ENCODE data around the gene GDF2. TPM values are rescaled to one million over a fixed set of nuclear protein-coding genes. Genes with fewer than 3 reads are reported as not detected.

Gene GDF2
- total and polyA plus RNA-seq, 3 experiments from 2014 or later, result not detected

DNA sequence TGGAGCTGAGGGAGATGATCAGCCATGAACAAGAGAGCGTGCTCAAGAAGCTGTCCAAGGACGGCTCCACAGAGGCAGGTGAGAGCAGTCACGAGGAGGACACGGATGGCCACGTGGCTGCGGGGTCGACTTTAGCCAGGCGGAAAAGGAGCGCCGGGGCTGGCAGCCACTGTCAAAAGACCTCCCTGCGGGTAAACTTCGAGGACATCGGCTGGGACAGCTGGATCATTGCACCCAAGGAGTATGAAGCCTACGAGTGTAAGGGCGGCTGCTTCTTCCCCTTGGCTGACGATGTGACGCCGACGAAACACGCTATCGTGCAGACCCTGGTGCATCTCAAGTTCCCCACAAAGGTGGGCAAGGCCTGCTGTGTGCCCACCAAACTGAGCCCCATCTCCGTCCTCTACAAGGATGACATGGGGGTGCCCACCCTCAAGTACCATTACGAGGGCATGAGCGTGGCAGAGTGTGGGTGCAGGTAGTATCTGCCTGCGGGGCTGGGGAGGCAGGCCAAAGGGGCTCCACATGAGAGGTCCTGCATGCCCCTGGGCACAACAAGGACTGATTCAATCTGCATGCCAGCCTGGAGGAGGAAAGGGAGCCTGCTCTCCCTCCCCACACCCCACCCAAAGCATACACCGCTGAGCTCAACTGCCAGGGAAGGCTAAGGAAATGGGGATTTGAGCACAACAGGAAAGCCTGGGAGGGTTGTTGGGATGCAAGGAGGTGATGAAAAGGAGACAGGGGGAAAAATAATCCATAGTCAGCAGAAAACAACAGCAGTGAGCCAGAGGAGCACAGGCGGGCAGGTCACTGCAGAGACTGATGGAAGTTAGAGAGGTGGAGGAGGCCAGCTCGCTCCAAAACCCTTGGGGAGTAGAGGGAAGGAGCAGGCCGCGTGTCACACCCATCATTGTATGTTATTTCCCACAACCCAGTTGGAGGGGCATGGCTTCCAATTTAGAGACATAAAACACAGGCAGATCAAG is 3.3 kb downstream of the GDF2 start:
- Histone ChIP-seq H3K36me3 (ENCODE audit: insufficient read depth, low read length) (no peaks in the 10 kb centered on the region), H3K27me3 (ENCODE audit: insufficient read depth, low read length, poor library complexity, severe bottlenecking) (no peaks in the 10 kb centered on the region), H3K9me3 (ENCODE audit: low read length) (no peaks in the 10 kb centered on the region), H3K27ac (ENCODE audit: low read depth, low read length) (no peak overlapping the region), H3K4me1 (ENCODE audit: insufficient read depth, low read length) (no peaks in the 10 kb centered on the region), H3K4me3 (ENCODE audit: low read length) (no peak overlapping the region)
- H3K4me3 Mint-ChIP-seq, result no peak overlapping the region
- POLR2A ChIA-PET, result no interaction called here
- H3K36me3 Mint-ChIP-seq, result no peaks in the 10 kb centered on the region
- peaks cover 0 to 3% (median 0%) of the 10 kb centered on the region in 5 donors for H3K9me3 Mint-ChIP-seq
- no peaks in the 10 kb centered on the region for H3K4me1 Mint-ChIP-seq
- no peak for DNase-seq
- no peak overlapping the region for H3K27ac Mint-ChIP-seq
- H3K27me3 Mint-ChIP-seq, result peaks cover 0 to 3% of the 10 kb centered on the region in 2 donors
- CTCF ChIA-PET, result interaction anchor here (1.0 kb wide), 1 partner anchor 301 kb away, joined by 3 read pairs; no protein-coding TSS in a partner anchor

DNA sequence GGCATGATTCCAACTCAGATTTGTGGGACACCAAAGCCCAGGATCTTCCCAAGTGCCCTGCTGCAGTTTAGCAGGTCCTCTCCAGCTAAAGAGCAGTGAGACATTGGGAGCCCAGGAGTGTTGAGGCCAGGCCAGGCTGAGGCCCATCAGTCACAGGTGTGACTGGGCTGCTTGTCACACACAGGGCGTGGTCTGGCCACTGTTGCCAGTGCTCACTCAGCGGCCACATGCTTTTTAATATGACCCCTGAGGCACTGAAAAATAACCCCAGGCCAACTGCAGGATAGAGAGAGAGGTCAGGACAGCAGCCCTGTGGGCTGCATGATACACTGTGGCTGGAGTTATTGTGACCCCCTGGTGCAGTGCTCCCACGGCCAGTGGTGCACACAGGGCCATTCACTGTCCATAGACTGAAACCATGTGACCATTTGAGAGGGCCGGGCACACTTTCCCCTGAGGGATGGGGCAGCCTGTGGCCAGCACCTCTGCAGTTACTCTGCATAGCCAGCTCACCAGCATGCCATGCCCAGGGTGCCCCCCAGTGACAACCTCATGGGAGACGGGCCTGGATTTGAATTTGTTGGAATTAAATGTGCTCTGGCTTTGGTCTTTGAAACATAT is 4.2 kb downstream of the GDF2 start:
- CTCF ChIA-PET, result interaction anchor here (1.0 kb wide), 1 partner anchor 302 kb away, joined by 3 read pairs; no protein-coding TSS in a partner anchor
- POLR2A ChIA-PET, result no interaction called here

DNA sequence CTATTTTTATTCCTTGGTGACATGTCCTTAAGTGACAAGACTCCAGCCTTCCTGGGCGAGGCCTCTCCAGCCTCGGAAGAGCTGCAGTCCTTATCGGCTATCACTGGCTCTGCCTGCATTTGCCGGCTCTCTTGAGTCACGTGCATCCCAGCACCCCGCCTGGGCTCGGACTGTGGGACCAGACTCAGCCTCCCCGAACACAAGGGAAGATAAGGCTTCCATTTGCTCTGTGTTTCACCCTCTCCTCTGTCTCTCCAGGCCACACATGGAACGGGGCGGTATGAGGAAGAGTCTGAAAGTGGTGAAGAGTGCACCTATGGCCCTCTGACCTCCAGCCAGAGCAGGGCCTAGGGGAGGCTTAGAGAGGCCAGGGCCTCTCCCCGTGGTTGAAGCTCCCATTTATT is 4.7 kb downstream of the GDF2 start:
- H3K27me3 ChIP-seq (ENCODE audit: insufficient read depth, low read length, poor library complexity, severe bottlenecking), result no peaks in the 10 kb centered on the region
- ChIA-PET POLR2A (no interaction called here), CTCF (no interaction called here)
- Mint-ChIP-seq H3K27me3 (peaks cover 0 to 3% of the 10 kb centered on the region in 2 donors), H3K4me1 (no peaks in the 10 kb centered on the region), H3K36me3 (no peaks in the 10 kb centered on the region), H3K27ac (no peak overlapping the region), H3K9me3 (peaks cover 0 to 3% (median 0%) of the 10 kb centered on the region in 5 donors), H3K4me3 (no peak overlapping the region)
- H3K4me3 ChIP-seq (ENCODE audit: low read length), result no peak overlapping the region
- no peak for DNase-seq
- peak overlapping the region; percentile 7 for H3K27ac ChIP-seq (ENCODE audit: low read depth, low read length)
- no peaks in the 10 kb centered on the region for H3K4me1 ChIP-seq (ENCODE audit: insufficient read depth, low read length)
- H3K36me3 ChIP-seq (ENCODE audit: insufficient read depth, low read length), result no peaks in the 10 kb centered on the region
- H3K9me3 ChIP-seq (ENCODE audit: low read length), result no peaks in the 10 kb centered on the region

More for the DNA sequence above, 4.2 kb downstream of the GDF2 start:
- Mint-ChIP-seq H3K27ac (no peak overlapping the region), H3K36me3 (no peaks in the 10 kb centered on the region), H3K4me3 (no peak overlapping the region), H3K4me1 (no peaks in the 10 kb centered on the region), H3K27me3 (peaks cover 0 to 3% of the 10 kb centered on the region in 2 donors), H3K9me3 (peaks cover 0 to 3% (median 0%) of the 10 kb centered on the region in 5 donors)
- H3K4me1 ChIP-seq (ENCODE audit: insufficient read depth, low read length), result no peaks in the 10 kb centered on the region
- H3K4me3 ChIP-seq (ENCODE audit: low read length), result no peak overlapping the region
- no peaks in the 10 kb centered on the region for H3K27me3 ChIP-seq (ENCODE audit: insufficient read depth, low read length, poor library complexity, severe bottlenecking)
- DNase-seq, result no peak
- no peaks in the 10 kb centered on the region for H3K36me3 ChIP-seq (ENCODE audit: insufficient read depth, low read length)
- H3K9me3 ChIP-seq (ENCODE audit: low read length), result no peaks in the 10 kb centered on the region
- no peak overlapping the region for H3K27ac ChIP-seq (ENCODE audit: low read depth, low read length)

DNA sequence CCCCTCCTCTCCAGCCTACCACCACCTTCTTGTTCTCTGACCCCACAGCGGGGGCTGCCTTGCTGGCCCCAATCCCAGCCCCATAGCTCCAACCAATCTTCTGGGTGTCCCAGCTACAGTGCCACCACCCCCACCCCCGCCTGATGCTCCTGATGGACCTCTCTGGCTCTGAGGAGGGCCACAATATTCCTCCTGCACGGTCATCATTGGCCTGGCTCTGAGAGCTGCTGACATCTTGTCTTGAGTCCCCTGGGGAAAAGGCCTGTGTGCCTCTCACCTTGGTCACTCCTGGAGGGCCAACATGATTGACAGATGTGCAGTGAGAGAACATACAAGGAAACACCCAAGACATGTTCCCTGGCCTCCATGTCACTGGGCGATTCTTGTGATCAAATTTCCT is 7.6 kb downstream of the GDF2 start:
- Mint-ChIP-seq H3K27ac (no peak overlapping the region), H3K4me1 (no peaks in the 10 kb centered on the region), H3K9me3 (peaks cover 0 to 3% (median 0%) of the 10 kb centered on the region in 5 donors), H3K36me3 (no peaks in the 10 kb centered on the region), H3K4me3 (no peak overlapping the region), H3K27me3 (peaks cover 0 to 8% of the 10 kb centered on the region in 2 donors)
- CTCF ChIA-PET, result no interaction called here
- Histone ChIP-seq H3K4me3 (ENCODE audit: low read length) (no peak overlapping the region), H3K27me3 (ENCODE audit: insufficient read depth, low read length, poor library complexity, severe bottlenecking) (no peaks in the 10 kb centered on the region), H3K36me3 (ENCODE audit: insufficient read depth, low read length) (no peaks in the 10 kb centered on the region), H3K9me3 (ENCODE audit: low read length) (no peaks in the 10 kb centered on the region), H3K27ac (ENCODE audit: low read depth, low read length) (no peak overlapping the region), H3K4me1 (ENCODE audit: insufficient read depth, low read length) (no peaks in the 10 kb centered on the region)
- DNase-seq, result no peak
- POLR2A ChIA-PET, result no interaction called here

DNA sequence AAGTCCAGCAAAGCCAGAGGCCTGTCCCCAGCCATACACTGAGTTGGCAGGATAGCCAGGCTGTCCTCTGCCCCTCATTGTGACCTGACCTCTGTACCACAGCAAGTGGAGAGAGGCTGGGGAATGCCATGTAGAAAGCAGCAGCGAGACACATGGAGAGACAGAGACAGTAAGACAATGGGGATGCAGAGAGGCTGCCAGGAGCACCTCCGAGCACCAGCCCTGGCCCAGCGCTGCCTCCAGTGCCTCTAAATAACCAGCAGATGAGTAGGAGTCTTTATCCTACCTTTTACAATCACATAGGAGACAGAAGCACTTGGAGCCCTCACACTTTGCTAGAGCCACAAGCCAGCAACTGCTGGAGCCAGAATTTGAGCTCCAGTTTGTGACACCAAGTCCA is 8.1 kb downstream of the GDF2 start:
- no peaks in the 10 kb centered on the region for H3K9me3 ChIP-seq (ENCODE audit: low read length)
- no peak overlapping the region for H3K27ac ChIP-seq (ENCODE audit: low read depth, low read length)
- peaks cover 0 to 3% (median 0%) of the 10 kb centered on the region in 5 donors for H3K9me3 Mint-ChIP-seq
- no peaks in the 10 kb centered on the region for H3K4me1 ChIP-seq (ENCODE audit: insufficient read depth, low read length)
- ChIA-PET POLR2A (no interaction called here), CTCF (no interaction called here)
- H3K4me3 ChIP-seq (ENCODE audit: low read length), result no peak overlapping the region
- H3K36me3 Mint-ChIP-seq, result no peaks in the 10 kb centered on the region
- H3K27ac Mint-ChIP-seq, result no peak overlapping the region
- H3K4me3 Mint-ChIP-seq, result no peak overlapping the region
- no peaks in the 10 kb centered on the region for H3K4me1 Mint-ChIP-seq
- H3K27me3 Mint-ChIP-seq, result peaks cover 0 to 11% of the 10 kb centered on the region in 2 donors
- no peak for DNase-seq
- H3K27me3 ChIP-seq (ENCODE audit: insufficient read depth, low read length, poor library complexity, severe bottlenecking), result no peaks in the 10 kb centered on the region
- H3K36me3 ChIP-seq (ENCODE audit: insufficient read depth, low read length), result no peaks in the 10 kb centered on the region

DNA sequence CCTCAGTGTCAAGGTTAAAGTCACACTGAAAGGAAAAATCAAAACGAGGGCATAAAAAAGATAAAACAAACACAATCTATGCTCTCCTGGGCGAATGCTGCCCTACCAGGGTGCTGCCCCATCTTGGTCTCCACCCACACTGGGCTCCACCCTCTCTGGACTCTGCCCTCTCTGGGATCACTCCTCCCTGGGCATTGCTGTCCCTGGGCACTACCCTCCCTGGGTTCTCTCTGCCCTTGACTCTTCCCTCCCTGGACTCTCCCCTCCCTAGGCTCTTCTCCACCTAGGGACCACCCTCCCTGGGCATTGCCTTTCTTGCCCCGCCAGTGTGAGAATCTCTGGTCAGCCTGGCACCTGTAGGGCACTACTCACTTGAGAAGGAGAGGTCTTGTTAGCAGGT is 8.6 kb downstream of the GDF2 start:
- H3K36me3 Mint-ChIP-seq, result no peaks in the 10 kb centered on the region
- H3K27me3 Mint-ChIP-seq, result peaks cover 0 to 11% of the 10 kb centered on the region in 2 donors
- DNase-seq, result no peak
- Histone ChIP-seq H3K4me3 (ENCODE audit: low read length) (no peak overlapping the region), H3K27ac (ENCODE audit: low read depth, low read length) (no peak overlapping the region), H3K4me1 (ENCODE audit: insufficient read depth, low read length) (no peaks in the 10 kb centered on the region), H3K9me3 (ENCODE audit: low read length) (no peaks in the 10 kb centered on the region), H3K27me3 (ENCODE audit: insufficient read depth, low read length, poor library complexity, severe bottlenecking) (no peaks in the 10 kb centered on the region), H3K36me3 (ENCODE audit: insufficient read depth, low read length) (no peaks in the 10 kb centered on the region)
- POLR2A ChIA-PET, result no interaction called here
- H3K27ac Mint-ChIP-seq, result no peak overlapping the region
- H3K4me3 Mint-ChIP-seq, result no peak overlapping the region
- CTCF ChIA-PET, result no interaction called here
- peaks cover 0 to 3% (median 0%) of the 10 kb centered on the region in 5 donors for H3K9me3 Mint-ChIP-seq
- H3K4me1 Mint-ChIP-seq, result no peaks in the 10 kb centered on the region

DNA sequence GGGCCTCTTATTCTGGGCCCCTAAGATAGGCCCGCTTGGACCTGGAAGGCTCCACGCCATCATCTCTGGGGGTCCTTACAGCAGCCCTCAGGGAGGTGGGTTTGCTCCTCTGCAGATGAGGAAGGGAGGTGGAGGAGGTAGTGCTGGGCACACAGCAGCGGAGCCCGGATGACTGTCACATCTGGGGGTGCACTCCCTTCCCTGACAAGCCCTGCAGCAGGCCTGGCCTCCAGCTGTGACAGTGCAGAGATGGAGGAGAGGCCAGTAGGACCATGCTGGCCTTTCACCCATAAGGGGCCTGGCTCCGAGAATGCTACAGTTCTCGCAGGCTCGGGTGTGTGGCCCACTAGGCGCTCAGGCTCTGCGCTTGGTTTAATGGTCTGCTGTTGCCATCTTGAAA is 9.2 kb downstream of the GDF2 start:
- Mint-ChIP-seq H3K27me3 (peaks cover 0 to 15% of the 10 kb centered on the region in 2 donors), H3K9me3 (peaks cover 0 to 3% (median 0%) of the 10 kb centered on the region in 5 donors), H3K36me3 (no peaks in the 10 kb centered on the region), H3K4me1 (no peaks in the 10 kb centered on the region), H3K27ac (no peak overlapping the region), H3K4me3 (no peak overlapping the region)
- ChIA-PET POLR2A (no interaction called here), CTCF (interaction anchor here (1.1 to 2.0 kb wide), 2 partner anchors 10 to 20 kb away, joined by 3 to 8 read pairs; no protein-coding TSS in a partner anchor)
- Histone ChIP-seq H3K9me3 (ENCODE audit: low read length) (no peaks in the 10 kb centered on the region), H3K27me3 (ENCODE audit: insufficient read depth, low read length, poor library complexity, severe bottlenecking) (no peaks in the 10 kb centered on the region), H3K36me3 (ENCODE audit: insufficient read depth, low read length) (no peaks in the 10 kb centered on the region), H3K27ac (ENCODE audit: low read depth, low read length) (no peak overlapping the region), H3K4me1 (ENCODE audit: insufficient read depth, low read length) (no peaks in the 10 kb centered on the region), H3K4me3 (ENCODE audit: low read length) (no peak overlapping the region)
- DNase-seq, result no peak

DNA sequence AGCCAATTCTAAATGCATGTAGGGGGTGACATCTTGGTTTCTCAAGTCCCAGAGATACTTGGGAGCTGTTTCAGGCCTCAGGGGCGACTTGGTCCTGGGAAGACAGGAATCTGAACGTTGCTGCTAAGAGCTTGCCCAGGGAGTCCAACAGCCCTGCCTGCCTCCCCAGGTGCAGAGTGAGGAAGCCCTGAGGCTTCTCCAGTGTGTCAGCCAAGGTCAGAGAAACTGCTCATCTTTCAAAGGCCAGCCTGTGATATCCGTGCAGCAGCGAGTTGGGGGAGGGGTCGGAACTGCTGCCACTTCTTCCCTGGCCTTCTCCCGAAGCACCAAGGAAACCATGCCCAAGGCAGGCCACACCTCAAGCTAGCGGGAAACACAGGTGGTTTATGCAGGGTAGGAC is 9.7 kb downstream of the GDF2 start:
- Mint-ChIP-seq H3K4me3 (no peak overlapping the region), H3K27me3 (peaks cover 0 to 15% of the 10 kb centered on the region in 2 donors), H3K27ac (no peak overlapping the region), H3K36me3 (no peaks in the 10 kb centered on the region), H3K9me3 (peaks cover 0 to 3% (median 0%) of the 10 kb centered on the region in 5 donors), H3K4me1 (no peaks in the 10 kb centered on the region)
- ChIA-PET CTCF (interaction anchor here (1.1 to 2.0 kb wide), 2 partner anchors 9 to 21 kb away, joined by 3 to 8 read pairs; no protein-coding TSS in a partner anchor), POLR2A (no interaction called here)
- Histone ChIP-seq H3K4me1 (ENCODE audit: insufficient read depth, low read length) (no peaks in the 10 kb centered on the region), H3K4me3 (ENCODE audit: low read length) (no peak overlapping the region), H3K27me3 (ENCODE audit: insufficient read depth, low read length, poor library complexity, severe bottlenecking) (no peaks in the 10 kb centered on the region), H3K9me3 (ENCODE audit: low read length) (no peaks in the 10 kb centered on the region), H3K36me3 (ENCODE audit: insufficient read depth, low read length) (no peaks in the 10 kb centered on the region), H3K27ac (ENCODE audit: low read depth, low read length) (no peak overlapping the region)
- no peak for DNase-seq
